ENCODE measurements around the gene RNF103.

- TF ChIP-seq CTCF (IDR thresholded peaks at IDR 0.05; ENCODE audit: low read depth, low read length, missing input control): no peak
- TF ChIP-seq NR2F2 (IDR thresholded peaks at IDR 0.05): no peak
- TF ChIP-seq, protein P1, sequence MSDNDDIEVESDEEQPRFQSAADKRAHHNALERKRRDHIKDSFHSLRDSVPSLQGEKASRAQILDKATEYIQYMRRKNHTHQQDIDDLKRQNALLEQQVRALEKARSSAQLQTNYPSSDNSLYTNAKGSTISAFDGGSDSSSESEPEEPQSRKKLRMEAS (IDR thresholded peaks at IDR 0.05): no peak
Measured at GRCh38 chr2:86556508-86556907, 67.2 kb downstream of the RNF103 start.

Measured in liver (tissue), 3 donors.